HG03521 (cell line): ENCODE data around the gene WDR5.

ENCODE experiments used
- ATAC-seq: cut with Tn5 transposase; IDR thresholded peaks from one replicate; pipeline ENCODE4 v1.9.1; 2021; ENCODE audit warnings: mild to moderate bottlenecking, moderate library complexity; ENCODE audit not compliant: unreplicated experiment

The WDR5 gene

GRCh38 chr9:134172198-134173126 lies 36.6 kb downstream of the WDR5 start:
- no peak for ATAC-seq

- no peak for ATAC-seq
Measured at GRCh38 chr9:134173127-134174072, 37.5 kb downstream of the WDR5 start.

- no peak for ATAC-seq
Measured at GRCh38 chr9:134174073-134174449, 38.2 kb downstream of the WDR5 start.

- ATAC-seq: no peak
Measured at GRCh38 chr9:134174526-134175290, 38.8 kb downstream of the WDR5 start.

- no peak for ATAC-seq
Measured at GRCh38 chr9:134175291-134175807, 39.5 kb downstream of the WDR5 start.

GRCh38 chr9:134175808-134176598 lies 40.1 kb downstream of the WDR5 start:
- no peak for ATAC-seq

- no peak for ATAC-seq
Measured at GRCh38 chr9:134176599-134176968, 40.7 kb downstream of the WDR5 start.

GRCh38 chr9:134177186-134177585 lies 41.3 kb downstream of the WDR5 start:
- no peak for ATAC-seq

- no peak for ATAC-seq
Measured at GRCh38 chr9:134177624-134178393, 41.9 kb downstream of the WDR5 start.

GRCh38 chr9:134178394-134178767 lies 42.5 kb downstream of the WDR5 start:
- ATAC-seq: no peak

- ATAC-seq: no peak
Measured at GRCh38 chr9:134178768-134179551, 43.1 kb downstream of the WDR5 start.

GRCh38 chr9:134179595-134179917 lies 43.7 kb downstream of the WDR5 start:
- ATAC-seq: no peak

GRCh38 chr9:134179918-134180785 lies 44.3 kb downstream of the WDR5 start:
- no peak for ATAC-seq

- no peak for ATAC-seq
Measured at GRCh38 chr9:134180786-134181647, 45.1 kb downstream of the WDR5 start.

GRCh38 chr9:134181648-134182034 lies 45.8 kb downstream of the WDR5 start:
- ATAC-seq: no peak

- ATAC-seq: no peak
Measured at GRCh38 chr9:134182554-134183085, 46.7 kb downstream of the WDR5 start.
